ENCODE measurements around the gene FAM156A. TPM values are rescaled to one million over a fixed set of nuclear protein-coding genes. Genes with fewer than 3 reads are reported as not detected.
A peak's percentile ranks its signal among the peaks of the same experiment; 100 is the strongest.

FAM156A gene
- total and polyA plus RNA-seq, 2 experiments from 2014 or later, result 29.8 to 38.3 TPM

- Histone ChIP-seq H3K4me3 (no peak overlapping the region), H3K27me3 (no peaks in the 10 kb centered on the region)
- TF ChIP-seq CTCF (IDR thresholded peaks at IDR 0.05; ENCODE audit: low read depth, low read length), result no peak
Observed at GRCh38 chrX:53001958-53002357, 43.6 kb upstream of the FAM156A start.

GRCh38 chrX:53000447-53001135 is 42.3 kb upstream of the FAM156A start:
- TF ChIP-seq CTCF (IDR thresholded peaks at IDR 0.05; ENCODE audit: low read depth, low read length), result peak; percentile 13
- DNase-seq (ENCODE audit: low read depth in 1 of 2, low spot score in 1 of 2), result peak in 1 of 2 donors; percentile 51
- H3K36me3 ChIP-seq, result no peaks in the 10 kb centered on the region
- H3K9me3 ChIP-seq (ENCODE audit: low read depth), result no peaks in the 10 kb centered on the region
- H3K4me1 ChIP-seq (ENCODE audit: low read depth), result peaks cover 13% of the 10 kb centered on the region
- H3K4me3 ChIP-seq, result no peak overlapping the region
- H3K27ac ChIP-seq, result no peak overlapping the region
- no peaks in the 10 kb centered on the region for H3K27me3 ChIP-seq

More at GRCh38 chrX:53001958-53002357, 43.6 kb upstream of the FAM156A start:
- H3K36me3 ChIP-seq, result no peaks in the 10 kb centered on the region
- no peak overlapping the region for H3K27ac ChIP-seq
- no peaks in the 10 kb centered on the region for H3K9me3 ChIP-seq (ENCODE audit: low read depth)
- peaks cover 13% of the 10 kb centered on the region for H3K4me1 ChIP-seq (ENCODE audit: low read depth)
- DNase-seq (ENCODE audit: low read depth in 1 of 2, low spot score in 1 of 2), result no peak

GRCh38 chrX:52995987-52996331 is 37.6 kb upstream of the FAM156A start:
- Histone ChIP-seq H3K4me3 (peak overlapping the region; percentile 67), H3K4me1 (ENCODE audit: low read depth) (no peaks in the 10 kb centered on the region), H3K27me3 (no peaks in the 10 kb centered on the region), H3K36me3 (no peaks in the 10 kb centered on the region), H3K9me3 (ENCODE audit: low read depth) (no peaks in the 10 kb centered on the region), H3K27ac (peak overlapping the region; percentile 98)
- DNase-seq (ENCODE audit: low read depth in 1 of 2, low spot score in 1 of 2), result no peak
- TF ChIP-seq CTCF (IDR thresholded peaks at IDR 0.05; ENCODE audit: low read depth, low read length), result no peak

- Histone ChIP-seq H3K9me3 (ENCODE audit: low read depth) (no peaks in the 10 kb centered on the region), H3K27me3 (no peaks in the 10 kb centered on the region)
- DNase-seq (ENCODE audit: low read depth in 1 of 2, low spot score in 1 of 2), result peak; percentile 94 to 97
Observed at GRCh38 chrX:52995135-52995986, 37.0 kb upstream of the FAM156A start.

GRCh38 chrX:52990848-52991247 is 32.5 kb upstream of the FAM156A start:
- no peaks in the 10 kb centered on the region for H3K36me3 ChIP-seq
- H3K4me3 ChIP-seq, result no peak overlapping the region
- H3K27ac ChIP-seq, result no peak overlapping the region
- DNase-seq (ENCODE audit: low read depth in 1 of 2, low spot score in 1 of 2), result no peak
- no peaks in the 10 kb centered on the region for H3K9me3 ChIP-seq (ENCODE audit: low read depth)
- H3K4me1 ChIP-seq (ENCODE audit: low read depth), result no peaks in the 10 kb centered on the region
- no peak for TF ChIP-seq CTCF (IDR thresholded peaks at IDR 0.05; ENCODE audit: low read depth, low read length)
- no peaks in the 10 kb centered on the region for H3K27me3 ChIP-seq

More at GRCh38 chrX:52995135-52995986, 37.0 kb upstream of the FAM156A start:
- peak overlapping the region; percentile 67 for H3K4me3 ChIP-seq
- H3K27ac ChIP-seq, result peak overlapping the region; percentile 98
- no peaks in the 10 kb centered on the region for H3K4me1 ChIP-seq (ENCODE audit: low read depth)
- peak; percentile 65 for TF ChIP-seq CTCF (IDR thresholded peaks at IDR 0.05; ENCODE audit: low read depth, low read length)
- H3K36me3 ChIP-seq, result no peaks in the 10 kb centered on the region

All from cardiac muscle cell (in vitro differentiated cells and primary cell).